Stimulated activated CD4-positive, alpha-beta T cell treated with anti-CD3 and anti-CD28 coated beads, TNF-alpha, amount 100 ng/mL, for 1 hour (primary cell): Measurements from ENCODE around the gene CYP27B1.

Experiments
- DNase-seq, 3 donors: peaks; one replicate each; pipeline ENCODE4 v3.0.0-alpha.2; 2020; ENCODE audit warnings: low read depth in 3 of 3, low spot score in 1 of 3

Gene CYP27B1

DNA sequence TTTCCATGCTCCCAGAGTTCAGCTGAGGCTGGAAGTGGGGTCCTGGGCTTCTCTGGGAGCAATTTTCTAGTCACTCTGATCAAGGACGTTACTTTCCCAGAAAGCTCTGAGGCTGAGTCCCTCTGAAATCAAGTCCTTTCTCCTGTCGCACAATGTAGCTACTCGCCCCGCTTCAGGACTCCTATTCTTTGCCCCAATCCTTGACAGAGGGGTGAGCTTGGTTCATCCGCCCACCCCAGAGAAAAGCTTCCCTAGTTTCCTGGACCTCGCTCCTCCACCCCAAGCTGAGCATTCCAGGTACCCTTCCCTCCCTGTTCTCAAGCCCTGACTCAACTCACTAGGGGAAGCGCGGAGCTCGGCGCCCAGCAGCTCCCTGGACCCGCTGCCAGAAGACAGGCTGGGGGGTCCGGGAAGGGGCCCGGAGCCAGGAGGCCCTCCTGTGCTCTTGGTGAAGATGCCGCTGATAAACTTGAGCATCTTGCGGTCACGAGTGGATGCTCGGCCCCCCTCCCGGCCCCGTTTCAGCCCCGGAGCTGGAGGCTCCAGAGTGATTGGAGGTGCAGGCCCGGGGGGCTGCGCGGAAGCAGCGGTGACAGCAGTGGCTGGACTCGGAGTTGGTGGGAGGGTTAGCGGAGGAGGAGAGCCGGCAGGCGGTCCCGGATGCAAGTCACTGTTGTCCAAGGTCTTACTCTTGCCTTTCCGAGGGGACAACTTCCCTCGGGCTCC is 30.0 kb downstream of the CYP27B1 start:
- no peak for DNase-seq

DNA sequence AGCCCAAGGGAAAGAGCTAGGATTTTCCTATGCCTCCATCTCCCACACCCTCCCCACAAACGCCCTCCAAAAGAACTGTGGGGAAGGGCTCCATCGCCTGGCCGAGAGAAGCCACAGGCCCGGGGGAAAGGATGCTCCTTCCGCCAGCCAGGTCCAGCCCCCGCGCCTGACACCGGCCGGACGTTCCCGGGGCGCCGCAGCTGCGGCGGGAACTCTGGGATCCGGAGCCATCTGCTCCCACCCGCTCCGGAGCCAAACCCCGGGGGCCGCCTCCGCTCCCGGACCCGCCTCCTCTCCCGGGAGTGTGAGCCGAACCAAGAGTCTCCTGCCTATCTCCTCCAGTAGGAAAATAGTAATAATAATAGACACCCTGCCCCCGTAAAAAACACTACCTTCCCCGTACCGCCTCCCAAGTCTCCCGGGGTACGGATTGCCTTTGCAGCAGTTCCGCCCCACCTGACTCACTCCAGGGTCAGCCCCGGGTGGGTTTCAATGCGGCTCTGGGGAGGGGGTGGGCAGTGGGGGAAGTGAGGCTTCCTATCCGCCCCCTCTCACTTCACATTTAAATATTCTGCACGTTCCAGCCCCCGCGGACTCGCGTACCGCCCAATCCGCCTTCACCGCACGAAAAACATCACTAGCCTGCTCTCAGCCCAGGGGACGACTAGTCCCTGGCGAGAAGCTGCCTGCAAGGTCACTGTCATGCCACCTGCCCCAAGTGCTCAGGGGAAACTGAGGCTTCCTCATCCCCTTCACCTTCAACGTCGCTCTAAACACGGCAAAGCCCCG is 30.7 kb downstream of the CYP27B1 start:
- DNase-seq, result no peak

DNA sequence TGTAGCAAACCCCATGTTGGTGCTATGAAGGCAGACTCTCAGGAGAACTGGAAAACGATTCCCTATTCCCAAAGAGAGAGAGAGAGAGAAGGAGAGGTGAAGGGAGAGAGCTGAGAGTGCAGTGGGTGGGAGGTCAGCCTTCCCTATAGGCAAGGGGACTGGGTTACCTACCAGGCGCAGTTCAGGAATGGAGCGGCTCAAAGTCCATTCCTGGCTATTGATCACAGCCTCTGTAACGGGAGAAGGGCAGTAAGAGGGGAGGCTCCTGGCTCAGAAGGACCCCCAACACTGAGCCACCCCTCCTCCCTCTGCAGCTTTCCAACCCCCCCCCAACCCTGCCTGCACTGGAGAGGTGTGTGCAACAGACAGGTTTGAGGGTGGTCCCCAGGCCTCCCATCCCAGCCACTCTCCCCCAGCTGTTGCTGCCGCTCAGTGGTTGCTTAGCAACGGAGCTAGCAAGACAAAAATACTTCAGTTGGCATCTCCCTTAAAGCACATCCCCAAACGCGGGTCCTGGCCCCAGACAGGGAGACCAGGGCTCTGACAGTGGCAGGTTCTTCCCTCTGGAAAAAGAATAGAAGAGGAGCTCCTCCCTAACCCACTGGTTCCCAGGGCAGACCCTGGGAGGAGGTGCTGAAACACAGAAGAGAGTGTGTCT is 31.6 kb downstream of the CYP27B1 start:
- DNase-seq, result no peak

DNA sequence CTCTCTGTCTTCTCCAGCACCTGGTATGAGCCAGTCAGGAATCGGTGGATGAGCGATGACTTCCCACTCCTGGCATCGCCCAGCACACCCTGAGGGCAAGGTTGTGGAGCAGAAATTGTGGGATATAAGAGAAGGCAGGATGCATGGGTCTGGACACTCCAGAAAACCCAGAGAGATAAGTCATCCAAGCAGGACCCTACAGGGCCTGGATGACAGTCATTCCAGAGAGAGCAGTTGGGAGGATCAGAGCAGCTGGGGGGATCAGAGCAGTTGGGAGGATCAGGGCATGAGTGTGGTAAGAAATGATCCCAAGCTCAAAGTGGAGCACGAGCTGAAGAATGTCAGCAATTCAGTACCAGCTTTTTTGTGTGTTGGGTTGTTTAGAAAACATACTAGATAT is 32.3 kb downstream of the CYP27B1 start:
- DNase-seq, result no peak

DNA sequence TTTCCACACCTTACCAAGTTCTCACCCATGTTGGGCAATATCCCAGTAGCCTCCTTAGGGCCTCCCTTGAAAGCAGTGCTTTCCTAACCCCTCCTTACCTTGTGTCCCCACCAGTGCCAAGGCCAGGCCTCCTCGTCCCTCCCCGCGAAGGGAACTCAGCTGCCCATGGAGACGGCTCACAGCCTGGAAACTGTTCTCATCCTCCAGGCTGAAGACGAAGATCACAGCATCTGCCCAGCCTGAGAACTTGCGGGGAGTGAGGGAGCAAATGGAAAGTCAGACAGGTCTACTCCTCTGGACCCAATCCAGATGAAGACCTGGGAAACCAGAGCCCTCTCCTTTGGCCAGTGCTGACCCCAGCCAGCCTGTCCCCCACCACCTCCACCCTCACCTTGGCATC is 33.0 kb downstream of the CYP27B1 start:
- no peak for DNase-seq

DNA sequence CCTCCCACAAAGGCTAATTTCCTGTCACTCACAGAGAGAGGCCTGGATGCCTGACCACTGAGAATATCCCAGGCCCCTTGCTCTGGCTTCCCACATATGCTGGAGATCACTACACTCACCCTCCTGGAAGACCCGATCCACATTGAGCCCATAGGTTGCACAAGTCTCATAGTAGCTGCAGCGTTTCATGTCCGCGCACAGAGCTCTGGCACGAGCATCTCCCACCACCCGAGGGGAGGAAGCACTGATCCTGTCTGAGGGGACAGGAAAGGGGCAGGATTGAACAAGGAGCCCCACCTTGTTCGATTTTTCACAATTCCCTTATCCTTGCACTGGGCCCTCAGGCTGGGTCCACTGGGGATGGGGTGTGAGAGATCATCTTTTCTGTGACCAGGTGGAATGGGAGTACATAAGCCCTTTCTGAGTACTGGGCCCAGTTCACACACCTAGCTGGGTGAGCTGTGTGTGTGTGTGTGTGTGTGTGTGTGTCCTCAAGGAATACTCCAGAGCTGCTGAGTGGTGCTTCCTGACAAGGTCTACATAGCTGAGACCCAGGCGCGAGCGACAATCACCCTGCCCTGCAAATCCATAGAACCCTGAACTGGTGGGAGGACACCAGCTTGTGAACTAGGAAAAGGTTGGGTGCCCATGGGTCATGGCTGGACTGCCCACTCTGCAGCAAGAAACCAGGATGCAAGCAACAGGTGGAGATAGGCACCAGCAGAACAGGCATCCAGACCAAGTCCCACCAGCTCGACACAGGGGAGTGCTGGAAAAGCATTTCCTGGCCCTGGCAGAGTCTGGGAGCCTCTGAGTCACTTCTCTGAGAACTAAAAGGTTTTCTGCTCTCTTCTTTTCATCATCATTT is 33.9 kb downstream of the CYP27B1 start:
- DNase-seq, result no peak

DNA sequence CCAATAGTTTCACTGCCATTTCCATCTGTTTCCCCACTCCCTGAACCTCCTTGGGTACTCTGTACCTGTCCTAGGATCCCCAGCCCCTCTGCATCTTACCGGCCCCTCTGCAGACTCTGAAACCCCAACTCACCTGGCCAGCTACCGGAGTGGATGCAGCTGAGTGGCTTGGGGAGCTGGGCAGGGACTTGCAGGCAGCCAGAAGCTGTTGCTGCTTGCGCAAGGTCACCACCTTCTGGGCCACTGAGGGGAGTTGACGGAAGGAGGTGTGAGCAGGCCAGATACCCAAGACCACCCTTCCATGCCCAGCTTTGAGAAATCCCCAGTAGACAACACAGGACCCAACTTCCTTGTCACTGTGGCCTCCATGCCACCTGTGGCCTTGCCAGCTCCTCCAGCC is 34.6 kb downstream of the CYP27B1 start:
- DNase-seq, result no peak

DNA sequence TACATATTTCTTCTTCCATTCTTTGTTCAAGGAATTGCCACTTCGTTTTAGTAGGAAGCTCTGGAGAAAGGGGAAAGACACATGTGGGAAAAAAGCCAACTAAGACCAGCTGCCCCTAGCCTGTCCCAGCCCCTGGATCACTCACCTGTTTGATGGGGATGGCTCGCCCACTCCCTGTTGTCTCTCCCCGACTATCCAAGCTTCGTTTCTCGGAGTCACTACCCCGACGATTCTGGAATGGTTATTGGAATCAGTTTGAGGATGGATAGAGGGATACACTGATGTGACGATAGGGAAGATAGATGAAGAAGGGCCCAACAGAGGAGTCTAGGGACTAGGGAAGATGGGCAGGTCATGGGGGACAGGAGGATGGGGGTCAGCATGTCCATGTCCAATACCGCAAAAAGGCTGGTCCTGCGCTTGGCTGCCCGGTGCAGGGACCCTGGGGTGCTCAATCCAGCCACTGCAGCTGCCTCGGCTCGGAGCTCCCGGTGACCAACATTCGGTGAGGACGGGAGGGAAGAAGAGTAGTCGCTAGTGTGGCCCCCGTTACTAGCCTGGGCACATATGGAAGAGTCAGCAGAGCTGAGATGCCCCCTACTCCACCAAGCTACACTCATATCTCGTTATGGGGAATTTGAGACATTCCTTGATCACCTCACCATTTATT is 35.3 kb downstream of the CYP27B1 start:
- no peak for DNase-seq

DNA sequence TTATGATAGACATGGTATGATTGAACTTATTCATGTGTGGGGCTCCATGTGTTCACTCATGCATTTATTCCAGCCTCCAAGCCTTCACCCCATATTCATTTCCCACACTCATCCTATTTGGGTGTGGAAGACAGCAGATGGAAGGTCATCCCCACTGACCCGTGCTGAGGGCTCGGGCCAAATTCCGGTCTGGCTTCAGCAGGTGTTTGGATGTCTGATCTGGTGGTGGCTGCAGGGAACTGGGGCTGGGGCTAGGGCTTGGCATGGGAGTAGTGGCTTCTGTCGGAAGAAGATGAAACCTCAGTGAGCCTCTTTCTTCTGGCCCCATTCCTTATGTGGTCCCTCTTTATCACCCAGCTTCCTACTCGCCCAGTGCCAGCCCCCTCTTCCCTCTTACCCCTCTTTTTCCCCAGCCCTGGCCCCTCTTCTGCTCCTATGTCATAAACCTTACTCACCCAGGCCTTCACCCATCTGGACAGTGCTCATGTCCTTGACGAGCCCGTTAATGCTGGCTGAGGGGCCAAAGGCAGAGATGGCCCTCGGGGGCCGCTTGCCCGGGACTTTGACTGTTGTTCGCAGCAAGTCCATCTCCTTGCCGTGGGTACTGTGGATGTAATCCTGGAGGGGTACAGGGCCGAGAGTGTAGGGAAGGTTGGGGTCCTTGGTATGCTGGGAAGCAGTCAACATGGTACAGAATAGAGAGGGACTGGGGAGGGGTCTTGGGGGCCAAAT is 36.4 kb downstream of the CYP27B1 start:
- DNase-seq, result no peak

DNA sequence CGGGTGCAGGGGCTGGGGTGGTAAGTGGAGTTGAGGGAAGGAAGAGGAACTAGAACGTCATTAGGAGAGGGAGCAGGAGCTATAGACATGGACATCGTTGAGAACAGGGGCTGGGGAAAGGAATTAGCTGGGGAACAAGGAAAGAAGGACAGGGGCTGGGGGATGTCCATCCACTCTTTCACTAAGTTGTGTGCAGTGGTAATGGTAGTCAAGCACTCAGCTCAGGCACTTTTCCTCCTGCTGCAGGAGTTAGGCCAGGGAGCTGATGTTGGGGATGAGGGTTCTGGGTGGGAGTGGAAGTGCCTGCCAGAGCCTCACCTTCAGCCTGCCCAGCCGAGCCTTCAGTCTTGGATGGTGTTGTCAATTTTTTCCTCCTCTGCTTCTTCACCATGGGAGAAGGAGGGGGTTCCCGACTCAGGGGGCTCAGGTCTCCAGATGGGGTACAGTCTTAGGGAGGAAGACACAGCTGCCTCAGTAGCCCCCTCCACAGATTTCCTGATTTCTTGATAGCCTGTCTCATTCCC is 37.5 kb downstream of the CYP27B1 start:
- DNase-seq, result no peak

DNA sequence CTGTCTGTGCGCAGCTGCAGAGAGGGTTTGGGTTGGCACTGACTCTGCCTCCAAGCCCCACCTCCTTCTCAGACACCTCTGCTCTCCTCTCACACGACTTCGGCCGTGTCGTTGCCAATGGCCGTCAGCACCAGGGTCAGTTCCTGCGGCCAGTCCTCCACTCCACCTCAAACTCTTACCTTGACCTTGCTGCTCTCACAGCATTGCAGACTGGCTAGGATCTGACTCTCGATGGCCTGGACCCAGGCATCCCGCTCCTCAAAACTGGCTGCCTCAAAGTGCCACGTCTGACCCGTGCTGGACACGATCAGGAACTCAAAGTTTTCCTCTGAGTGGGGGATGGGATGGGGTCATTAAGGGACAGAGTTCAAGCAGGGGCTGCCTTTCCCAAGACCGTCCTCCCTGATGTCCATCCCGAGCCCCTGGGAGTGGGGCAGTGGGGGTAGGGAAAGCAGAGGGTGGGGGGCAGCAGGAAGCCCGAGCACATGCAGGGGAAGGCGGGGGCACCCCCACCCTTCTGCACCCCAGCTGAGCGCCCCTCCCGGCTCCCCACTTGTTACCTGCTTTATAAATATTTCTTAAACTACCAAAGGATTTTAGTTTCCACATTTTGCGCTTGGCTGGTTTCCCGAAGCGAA is 39.0 kb downstream of the CYP27B1 start:
- no peak for DNase-seq

DNA sequence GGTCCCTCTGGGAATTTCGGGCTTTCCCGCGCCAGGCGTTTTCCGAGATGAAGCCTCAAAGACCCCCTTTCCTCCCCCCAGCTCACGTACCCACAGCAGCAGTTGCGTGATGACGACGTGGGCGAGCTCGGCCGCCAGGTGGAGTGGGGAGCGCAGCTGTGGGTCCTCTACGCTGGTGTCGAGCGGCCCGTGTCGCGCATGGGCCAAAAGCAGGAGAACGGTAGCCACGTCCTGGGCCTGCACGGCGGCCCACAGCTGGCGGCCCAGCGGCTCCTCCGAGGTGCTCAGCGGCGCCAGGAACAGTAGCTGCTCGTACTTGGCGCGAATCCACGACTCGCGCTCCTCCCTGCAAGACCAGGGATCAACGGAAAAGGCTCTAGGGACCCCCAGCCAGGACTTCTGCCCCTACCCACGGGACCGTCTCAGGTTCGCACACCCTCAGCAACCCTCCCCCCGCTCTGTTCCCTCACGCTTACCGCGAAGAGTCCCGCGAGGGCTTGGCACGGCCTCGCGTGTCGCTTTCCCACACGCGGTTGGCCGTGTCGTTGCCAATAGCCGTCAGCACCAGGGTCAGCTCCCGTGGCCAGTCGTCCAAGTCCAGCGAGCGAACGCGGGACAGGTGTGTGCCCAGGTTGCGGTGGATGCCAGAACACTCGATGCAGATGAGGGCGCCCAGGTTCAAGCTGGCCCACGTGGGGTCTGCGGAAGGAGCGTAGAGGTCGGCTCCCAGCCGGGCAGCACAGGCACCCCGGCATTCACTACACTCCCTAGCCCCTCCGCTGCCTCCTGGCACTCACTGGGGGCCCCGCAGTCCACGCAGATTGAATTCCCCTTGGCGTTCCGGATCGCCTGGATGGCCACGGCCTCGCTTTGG is 39.8 kb downstream of the CYP27B1 start:
- DNase-seq, result no peak

DNA sequence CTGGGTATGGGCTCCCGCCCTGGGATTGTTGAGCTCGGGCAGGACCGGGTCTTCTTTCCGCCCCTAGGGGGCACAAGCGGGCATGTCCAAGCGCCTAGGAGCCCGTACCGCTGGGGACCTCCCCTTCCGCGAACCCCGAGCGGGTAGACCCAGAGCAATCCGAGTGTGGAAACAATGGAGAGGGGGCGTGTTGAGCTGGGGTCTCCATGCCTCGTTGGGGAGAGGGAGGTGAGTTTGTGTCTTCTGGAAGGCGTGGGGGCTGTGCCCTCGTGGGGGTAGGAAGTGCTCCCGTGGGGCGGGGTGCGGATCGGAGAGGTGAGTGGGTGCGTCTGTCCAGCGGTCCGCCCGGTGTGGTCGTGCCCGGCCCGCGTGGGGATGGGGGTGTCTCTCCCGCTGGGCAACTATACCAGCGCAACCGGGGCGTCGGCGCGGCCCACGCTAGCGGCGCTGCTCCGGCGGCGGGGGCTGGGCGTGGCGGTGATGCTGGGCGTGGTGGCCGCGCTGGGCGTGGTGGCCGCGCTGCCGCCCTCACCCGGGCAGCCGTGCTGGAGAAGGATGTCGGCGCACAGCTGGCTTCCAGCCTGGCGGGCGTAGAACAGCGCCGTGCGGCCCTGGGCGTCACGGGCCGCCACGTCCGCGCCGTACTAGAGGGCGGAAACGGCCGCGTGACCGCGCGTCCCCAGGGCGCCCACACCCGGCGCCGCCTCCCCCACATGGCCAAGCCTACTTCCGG is 40.6 kb downstream of the CYP27B1 start:
- no peak for DNase-seq

DNA sequence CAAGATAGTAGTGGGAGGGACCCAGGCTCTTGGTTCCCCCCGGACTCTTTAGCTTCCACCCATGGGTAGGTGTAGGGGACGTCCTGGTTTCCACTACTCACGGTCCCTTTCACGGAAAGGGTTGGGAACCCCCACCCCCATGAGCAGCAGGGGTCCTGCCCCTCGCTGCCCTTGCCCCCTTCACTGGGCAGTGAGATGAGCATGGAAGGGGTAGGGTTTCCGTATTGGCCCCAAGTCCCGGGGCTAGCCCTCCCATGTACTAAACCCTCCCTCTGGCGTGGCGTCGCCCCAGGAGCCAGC is 41.1 kb downstream of the CYP27B1 start:
- DNase-seq, result no peak

DNA sequence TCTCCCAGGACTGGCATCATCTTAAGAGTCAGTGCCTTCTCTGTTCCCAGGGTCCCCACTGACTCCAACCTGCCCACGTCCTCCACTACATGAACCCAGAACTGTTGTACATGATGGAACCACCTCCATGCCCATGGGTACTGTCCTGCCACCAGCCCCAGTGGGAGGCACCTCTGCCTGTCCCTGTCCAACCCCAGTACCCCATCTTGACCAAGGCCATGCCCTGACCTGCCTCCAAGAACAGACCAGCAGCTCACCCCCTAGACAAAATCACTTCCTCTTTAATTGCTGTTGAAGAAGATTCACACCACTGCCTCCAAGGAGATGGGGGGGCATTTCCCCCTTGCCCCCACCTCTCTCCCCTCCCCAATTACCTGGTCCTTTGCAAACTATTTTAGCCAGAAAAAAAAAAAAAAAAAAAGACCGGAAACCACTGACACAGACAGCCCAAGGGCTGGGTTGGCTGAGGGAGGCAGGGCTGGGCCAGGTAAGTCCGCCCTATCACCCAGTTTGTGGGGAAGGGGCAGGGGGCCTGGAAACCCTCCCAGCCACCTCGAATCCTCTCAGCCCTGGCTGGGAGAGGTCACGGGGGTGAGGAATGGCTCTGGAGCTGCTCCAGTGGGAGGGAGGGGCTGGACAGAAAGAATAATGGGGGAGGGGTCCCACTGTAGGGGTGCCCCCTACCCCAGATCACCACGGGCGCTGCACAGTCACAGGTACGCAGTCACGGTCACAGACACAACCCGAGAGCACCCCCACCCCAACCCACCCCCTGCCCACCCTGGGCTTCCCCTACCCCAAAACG is 41.7 kb downstream of the CYP27B1 start:
- no peak for DNase-seq

DNA sequence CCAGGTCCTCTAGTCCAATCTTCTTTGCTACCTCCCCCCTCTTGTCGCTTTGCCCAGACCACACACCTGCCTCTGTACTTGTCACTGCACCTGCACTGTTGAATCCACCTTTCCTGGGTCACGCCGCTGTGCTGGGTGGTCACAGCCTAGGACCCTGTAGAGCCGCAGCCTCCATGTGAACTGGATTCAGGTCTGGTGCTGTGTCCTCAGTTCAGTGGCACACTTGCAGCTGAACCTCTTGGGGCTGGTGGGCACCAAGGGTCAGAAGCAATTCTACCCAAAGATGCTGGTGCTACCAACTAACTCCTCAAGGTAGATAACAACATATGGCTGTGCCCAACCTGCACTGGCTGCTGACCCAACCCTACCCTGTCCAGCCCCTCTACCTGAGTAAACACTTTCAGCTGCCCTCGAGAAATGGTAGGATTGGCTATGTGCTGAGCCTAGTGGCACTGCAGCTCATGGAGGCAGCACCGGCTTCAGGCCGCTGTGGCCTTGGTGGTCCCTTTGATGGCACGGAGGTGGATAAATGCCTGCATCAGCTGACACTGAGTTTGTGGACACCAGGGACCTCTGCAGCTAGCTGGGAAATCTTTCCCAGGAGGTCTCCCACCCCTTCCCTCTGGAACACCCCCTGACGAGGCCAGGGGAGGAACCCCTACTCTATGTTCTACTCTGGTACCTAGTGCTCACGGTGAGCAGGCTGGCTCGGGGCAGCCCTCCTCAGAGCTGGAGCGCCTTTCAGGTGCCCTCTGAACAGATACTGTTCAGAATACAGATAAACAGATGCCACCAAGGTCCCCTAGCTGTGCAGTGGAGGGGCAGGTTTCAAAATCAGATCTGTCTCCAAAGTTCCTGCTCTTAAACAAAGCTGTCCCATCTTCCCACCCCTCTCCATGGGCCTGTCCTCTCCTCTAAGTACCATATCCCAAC is 42.6 kb downstream of the CYP27B1 start:
- no peak for DNase-seq
